OCI-LY3 (cell line): Measurements from ENCODE around the gene FLT1.

Source experiments
- CTCF ChIP-seq: fragments of 200-600, 300-600 bp; sonication (generic); IDR thresholded peaks from 2 replicates; pipeline ENCODE4 v1.5.1; 2014; ENCODE audit warnings: antibody characterized with exemption, low read length, low read depth
- EZH2phosphoT487 ChIP-seq: fragments of 200-600 bp; shearing (Covaris generic); IDR thresholded peaks from 2 replicates; pipeline ENCODE4 v1.6.1; 2018; ENCODE audit warnings: antibody characterized with exemption, mixed run types, low read depth

- no peak for TF ChIP-seq CTCF
- no peak for TF ChIP-seq EZH2phosphoT487
Measured at GRCh38 chr13:28469316-28469715, 25.6 kb downstream of the FLT1 start.
